Suprapubic skin (tissue), 4 donors: ENCODE data around the gene ALMS1.

Experiments used
- POLR2A ChIP-seq, 2 donors: fragments of 450-650 bp; IDR thresholded peaks; one replicate each; pipeline ENCODE4 v1.6.1; 2017; ENCODE audit warnings: antibody characterized with exemption in 2 of 2, mild to moderate bottlenecking in 2 of 2, moderate library complexity in 2 of 2
- POLR2AphosphoS5 ChIP-seq, 3 donors: sonication (generic); formaldehyde crosslinking; IDR thresholded peaks; one replicate each; pipeline ENCODE4 v1.6.1; 2017; ENCODE audit warnings: antibody characterized with exemption in 3 of 3
- TF ChIP-seq, protein P1 (sequence below), 2 donors: fragments of 200-600 bp in 1 of 2; fragments of 450-650 bp in 1 of 2; sonication (generic) in 1 of 2; IDR thresholded peaks; one replicate each; pipeline ENCODE4 v1.5.1; 2016 to 2019; ENCODE audit warnings: antibody characterized with exemption in 2 of 2, mild to moderate bottlenecking in 1 of 2, moderate library complexity in 1 of 2

DNA sequence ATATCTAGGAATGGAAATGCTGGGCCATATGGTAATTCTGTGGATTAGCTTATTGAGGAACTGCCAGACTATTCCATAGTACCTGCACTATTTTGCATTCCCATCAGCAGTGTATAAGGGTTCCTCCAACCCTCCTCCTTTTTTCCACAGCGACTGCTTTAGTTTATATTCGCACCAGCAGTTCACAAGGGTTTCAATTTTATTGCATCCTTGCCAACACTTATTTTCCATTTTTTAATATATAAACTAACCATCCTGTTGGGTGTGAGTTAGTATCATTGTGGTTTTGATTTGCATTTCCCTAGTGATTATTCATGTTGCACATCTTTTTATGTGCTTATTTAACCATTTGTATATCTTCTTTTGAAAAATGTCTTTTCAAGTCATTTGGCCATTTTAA is 189.6 kb downstream of the ALMS1 start:
- TF ChIP-seq, protein P1, sequence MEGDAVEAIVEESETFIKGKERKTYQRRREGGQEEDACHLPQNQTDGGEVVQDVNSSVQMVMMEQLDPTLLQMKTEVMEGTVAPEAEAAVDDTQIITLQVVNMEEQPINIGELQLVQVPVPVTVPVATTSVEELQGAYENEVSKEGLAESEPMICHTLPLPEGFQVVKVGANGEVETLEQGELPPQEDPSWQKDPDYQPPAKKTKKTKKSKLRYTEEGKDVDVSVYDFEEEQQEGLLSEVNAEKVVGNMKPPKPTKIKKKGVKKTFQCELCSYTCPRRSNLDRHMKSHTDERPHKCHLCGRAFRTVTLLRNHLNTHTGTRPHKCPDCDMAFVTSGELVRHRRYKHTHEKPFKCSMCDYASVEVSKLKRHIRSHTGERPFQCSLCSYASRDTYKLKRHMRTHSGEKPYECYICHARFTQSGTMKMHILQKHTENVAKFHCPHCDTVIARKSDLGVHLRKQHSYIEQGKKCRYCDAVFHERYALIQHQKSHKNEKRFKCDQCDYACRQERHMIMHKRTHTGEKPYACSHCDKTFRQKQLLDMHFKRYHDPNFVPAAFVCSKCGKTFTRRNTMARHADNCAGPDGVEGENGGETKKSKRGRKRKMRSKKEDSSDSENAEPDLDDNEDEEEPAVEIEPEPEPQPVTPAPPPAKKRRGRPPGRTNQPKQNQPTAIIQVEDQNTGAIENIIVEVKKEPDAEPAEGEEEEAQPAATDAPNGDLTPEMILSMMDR (IDR thresholded peaks at IDR 0.05), result no peak
- TF ChIP-seq POLR2AphosphoS5 (IDR thresholded peaks at IDR 0.05) (no peak), POLR2A (IDR thresholded peaks at IDR 0.05) (no peak)
